Glutamatergic neuron (in vitro differentiated cells): ENCODE results near the gene TMEM114. TPM values are rescaled to one million over a fixed set of nuclear protein-coding genes. Genes with fewer than 3 reads are reported as not detected.

Experiments used
- total RNA-seq: library from RNA; stranded (reverse); fragmentation: NEBNext Ultra II Directional; extraction: Animal tissue kit (Norgen Biotek cat#: 25700); gene quantifications from one replicate; pipeline ENCODE4 v1.2.1, GENCODE V29; 2021; ENCODE audit not compliant: unreplicated experiment

Gene TMEM114
- total RNA-seq, 1 donor from 2014 or later = not detected

Other genes starting within 250 kb of the TMEM114 start
- 87.9 TPM for gene METTL22, start 31.2 kb upstream of the TMEM114 start, total RNA-seq
- gene ABAT, start 84.1 kb upstream of the TMEM114 start, total RNA-seq = 70.9 TPM
- gene TMEM186, start 207.1 kb upstream of the TMEM114 start, total RNA-seq = 7.3 TPM
- 23.2 TPM for gene PMM2, start 207.3 kb upstream of the TMEM114 start, total RNA-seq